Vagina (tissue), 2 donors: ENCODE data around the gene NRG2.

Experiments
- CTCF ChIP-seq, 3 experiments: fragments of 450-650 bp in 2 of 3; fragments of 200-600 bp in 1 of 3; sonication (generic) in 1 of 3; IDR thresholded peaks; one replicate each; pipeline ENCODE4 v1.5.1; 2017 to 2019; ENCODE audit warnings: antibody characterized with exemption in 3 of 3, mild to moderate bottlenecking in 2 of 3, moderate library complexity in 2 of 3
- POLR2AphosphoS5 ChIP-seq, 2 donors: sonication (generic); formaldehyde crosslinking; IDR thresholded peaks; one replicate each; pipeline ENCODE4 v1.9.0; 2017; ENCODE audit warnings: antibody characterized with exemption in 2 of 2, mild to moderate bottlenecking in 2 of 2, low read depth in 1 of 2; ENCODE audit not compliant: insufficient read depth in 1 of 2

GRCh38 chr5:139954022-139954421, 89.1 kb downstream of the NRG2 start:
- TF ChIP-seq CTCF (IDR thresholded peaks at IDR 0.05) = no peak
- TF ChIP-seq POLR2AphosphoS5 (IDR thresholded peaks at IDR 0.05; ENCODE audit: insufficient read depth in 1 of 2, low read depth in 1 of 2) = no peak
